K562 (cell line): ENCODE results near the gene TNFSF13. TPM values are rescaled to one million over a fixed set of nuclear protein-coding genes. Genes with fewer than 3 reads are reported as not detected.

ENCODE experiments used
- BCOR ChIP-seq: fragments of 450-650 bp; IDR thresholded peaks from 2 replicates; pipeline ENCODE4 v1.6.1; 2016
- KDM1A ChIP-seq, 2 experiments: fragments of 450-650 bp; IDR thresholded peaks; 2 replicates each; pipeline ENCODE4 v1.6.1; 2016; ENCODE audit warnings: mild to moderate bottlenecking in 2 of 2
- MEF2A ChIP-seq: IDR thresholded peaks from 2 replicates; pipeline ENCODE4 v1.6.1; 2011; ENCODE audit warnings: low read depth, mild to moderate bottlenecking, low read length, moderate library complexity; ENCODE audit not compliant: control insufficient read depth
- NR2C1 ChIP-seq, 2 experiments: fragments of 450-650 bp; IDR thresholded peaks; 2 replicates each; pipeline ENCODE4 v1.6.1; 2017; ENCODE audit warnings: mild to moderate bottlenecking in 2 of 2, antibody characterized with exemption in 1 of 2, inconsistent platforms in 1 of 2, missing compliant biosample characterization in 1 of 2, missing genetic modification characterization in 1 of 2
- PBX2 ChIP-seq, 2 experiments: IDR thresholded peaks in 1 of 2; conservative IDR thresholded peaks in 1 of 2; 2 replicates each; pipeline ENCODE4 v1.6.1; 2016; ENCODE audit warnings: low read depth in 2 of 2, mild to moderate bottlenecking in 1 of 2, missing compliant biosample characterization in 1 of 2, missing genetic modification characterization in 1 of 2, moderate library complexity in 1 of 2
- PKNOX1 ChIP-seq: fragments of 450-650 bp; IDR thresholded peaks from 2 replicates; pipeline ENCODE4 v1.6.1; 2016
- PPARD ChIP-seq: fragments of 250-450 bp; sonication (Bioruptor Pico); IDR thresholded peaks from 2 replicates; pipeline ENCODE4 v1.8.0; 2022; ENCODE audit warnings: inconsistent platforms, mild to moderate bottlenecking, moderate library complexity
- RCOR1 ChIP-seq, 2 experiments: IDR thresholded peaks; 2 replicates each; pipeline ENCODE4 v1.6.1; 2012; ENCODE audit warnings: low read depth in 2 of 2, low read length in 2 of 2, borderline replicate concordance in 1 of 2, improper control_type of control experiment in 1 of 2
- TAF9B ChIP-seq: fragments of 450-650 bp; IDR thresholded peaks from 2 replicates; pipeline ENCODE4 v1.6.1; 2018; ENCODE audit warnings: mild to moderate bottlenecking; ENCODE audit not compliant: partially characterized antibody
- ZNF133 ChIP-seq: fragments of 250-450 bp; sonication (Bioruptor Pico); IDR thresholded peaks from 2 replicates; pipeline ENCODE4 v1.4.0; 2020; ENCODE audit warnings: mild to moderate bottlenecking
- polyA plus RNA-seq, 8 experiments: library from polyadenylated mRNA; depleted of rRNA in 4 of 8; stranded (reverse) in 5 of 8; unstranded in 3 of 8; fragments of >200 nt; fragmentation: Nextera tagmentation in 2 of 8; fragmentation: Illumina TruSeq in 1 of 8; extraction: Ambion mirVana in 2 of 8; extraction: Trizol in 1 of 8; gene quantifications; 2 replicates each; pipeline versions ENCODE4 v1.2.1 to v1.2.3, GENCODE V29; 2011 to 2014; ENCODE audit warnings: inconsistent platforms in 1 of 8, missing spikeins in 1 of 8
- total RNA-seq, 7 experiments: library from RNA; depleted of rRNA in 6 of 7; stranded (reverse); fragments of >200 nt in 6 of 7; fragmentation: Illumina TruSeq in 2 of 7; extraction: Trizol in 2 of 7; gene quantifications; 2 replicates each; pipeline versions ENCODE4 v1.2.1 to v1.2.3, GENCODE V29; 2011 to 2021; ENCODE audit warnings: low replicate concordance in 1 of 7
- TF ChIP-seq, protein P1 (sequence below): fragments of 450-650 bp; IDR thresholded peaks from 2 replicates; pipeline ENCODE4 v1.6.1; 2017; ENCODE audit warnings: antibody characterized with exemption, mild to moderate bottlenecking
- TF ChIP-seq, protein P2 (sequence below): fragments of 250-450 bp; sonication (Bioruptor Pico); IDR thresholded peaks from 2 replicates; pipeline ENCODE4 v1.8.0; 2022; ENCODE audit warnings: moderate library complexity, mild to moderate bottlenecking, inconsistent platforms
- TF ChIP-seq, protein P3 (sequence below): sonication (generic); formaldehyde crosslinking; IDR thresholded peaks from 2 replicates; pipeline ENCODE4 v1.8.1; 2022; ENCODE audit warnings: missing genetic modification reagents

TNFSF13 gene
- total and polyA plus RNA-seq, 9 of the 15 experiments (the other 6 are each of a cell fraction or from before 2014, with no cell fraction given): 0.04 to 0.51 (median 0.19) TPM; not detected in 1

DNA sequence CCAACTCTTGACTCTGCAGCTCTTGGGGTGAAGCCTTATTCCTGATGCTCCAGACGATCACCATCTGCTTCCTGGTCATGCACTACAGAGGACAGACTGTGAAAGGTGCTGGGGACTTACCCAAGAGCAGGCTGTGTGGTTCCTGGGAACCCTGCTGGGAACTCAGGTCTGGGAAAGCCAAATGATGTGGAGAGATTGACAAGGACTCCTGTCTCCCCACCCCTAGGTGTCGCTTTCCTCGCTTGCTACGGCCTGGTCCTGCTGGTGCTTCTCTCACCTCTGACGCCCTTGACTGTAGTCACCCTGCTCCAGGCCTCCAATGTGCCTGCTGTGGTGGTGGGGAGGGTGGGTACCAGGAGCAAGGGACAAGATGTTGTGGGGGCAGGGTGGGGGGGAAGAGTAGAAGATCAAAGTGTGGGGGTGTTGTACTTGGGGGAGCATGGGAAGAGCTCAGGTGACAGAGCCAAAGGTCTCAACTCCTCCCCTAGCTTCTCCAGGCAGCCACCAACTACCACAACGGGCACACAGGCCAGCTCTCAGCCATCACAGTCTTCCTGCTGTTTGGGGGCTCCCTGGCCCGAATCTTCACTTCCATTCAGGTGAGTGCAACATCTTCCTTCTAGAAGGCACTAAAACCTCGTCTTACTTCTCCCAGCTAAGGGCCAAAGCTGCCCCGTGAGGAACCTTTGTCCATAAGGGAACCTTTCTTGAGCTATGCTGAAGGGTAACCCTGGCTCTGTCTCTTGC, 28.3 kb downstream of the TNFSF13 start (continued):
- TF ChIP-seq, protein P1, sequence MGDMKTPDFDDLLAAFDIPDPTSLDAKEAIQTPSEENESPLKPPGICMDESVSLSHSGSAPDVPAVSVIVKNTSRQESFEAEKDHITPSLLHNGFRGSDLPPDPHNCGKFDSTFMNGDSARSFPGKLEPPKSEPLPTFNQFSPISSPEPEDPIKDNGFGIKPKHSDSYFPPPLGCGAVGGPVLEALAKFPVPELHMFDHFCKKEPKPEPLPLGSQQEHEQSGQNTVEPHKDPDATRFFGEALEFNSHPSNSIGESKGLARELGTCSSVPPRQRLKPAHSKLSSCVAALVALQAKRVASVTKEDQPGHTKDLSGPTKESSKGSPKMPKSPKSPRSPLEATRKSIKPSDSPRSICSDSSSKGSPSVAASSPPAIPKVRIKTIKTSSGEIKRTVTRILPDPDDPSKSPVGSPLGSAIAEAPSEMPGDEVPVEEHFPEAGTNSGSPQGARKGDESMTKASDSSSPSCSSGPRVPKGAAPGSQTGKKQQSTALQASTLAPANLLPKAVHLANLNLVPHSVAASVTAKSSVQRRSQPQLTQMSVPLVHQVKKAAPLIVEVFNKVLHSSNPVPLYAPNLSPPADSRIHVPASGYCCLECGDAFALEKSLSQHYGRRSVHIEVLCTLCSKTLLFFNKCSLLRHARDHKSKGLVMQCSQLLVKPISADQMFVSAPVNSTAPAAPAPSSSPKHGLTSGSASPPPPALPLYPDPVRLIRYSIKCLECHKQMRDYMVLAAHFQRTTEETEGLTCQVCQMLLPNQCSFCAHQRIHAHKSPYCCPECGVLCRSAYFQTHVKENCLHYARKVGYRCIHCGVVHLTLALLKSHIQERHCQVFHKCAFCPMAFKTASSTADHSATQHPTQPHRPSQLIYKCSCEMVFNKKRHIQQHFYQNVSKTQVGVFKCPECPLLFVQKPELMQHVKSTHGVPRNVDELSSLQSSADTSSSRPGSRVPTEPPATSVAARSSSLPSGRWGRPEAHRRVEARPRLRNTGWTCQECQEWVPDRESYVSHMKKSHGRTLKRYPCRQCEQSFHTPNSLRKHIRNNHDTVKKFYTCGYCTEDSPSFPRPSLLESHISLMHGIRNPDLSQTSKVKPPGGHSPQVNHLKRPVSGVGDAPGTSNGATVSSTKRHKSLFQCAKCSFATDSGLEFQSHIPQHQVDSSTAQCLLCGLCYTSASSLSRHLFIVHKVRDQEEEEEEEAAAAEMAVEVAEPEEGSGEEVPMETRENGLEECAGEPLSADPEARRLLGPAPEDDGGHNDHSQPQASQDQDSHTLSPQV: peak; percentile 80
- TF ChIP-seq, protein P2, sequence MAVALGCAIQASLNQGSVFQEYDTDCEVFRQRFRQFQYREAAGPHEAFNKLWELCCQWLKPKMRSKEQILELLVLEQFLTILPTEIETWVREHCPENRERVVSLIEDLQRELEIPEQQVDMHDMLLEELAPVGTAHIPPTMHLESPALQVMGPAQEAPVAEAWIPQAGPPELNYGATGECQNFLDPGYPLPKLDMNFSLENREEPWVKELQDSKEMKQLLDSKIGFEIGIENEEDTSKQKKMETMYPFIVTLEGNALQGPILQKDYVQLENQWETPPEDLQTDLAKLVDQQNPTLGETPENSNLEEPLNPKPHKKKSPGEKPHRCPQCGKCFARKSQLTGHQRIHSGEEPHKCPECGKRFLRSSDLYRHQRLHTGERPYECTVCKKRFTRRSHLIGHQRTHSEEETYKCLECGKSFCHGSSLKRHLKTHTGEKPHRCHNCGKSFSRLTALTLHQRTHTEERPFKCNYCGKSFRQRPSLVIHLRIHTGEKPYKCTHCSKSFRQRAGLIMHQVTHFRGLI (CRISPR knock-in tag): no peak
- TF ChIP-seq NR2C1 (IDR thresholded peaks at IDR 0.05) (0 out of 2 replicates have a peak, but pooled peaks have one; percentile 19), NR2C1 (tag; IDR thresholded peaks at IDR 0.05) (0 out of 2 replicates have a peak, but pooled peaks have one; percentile 23), MEF2A (no peak), PBX2 (CRISPR knock-in tag; IDR thresholded peaks at IDR 0.05; ENCODE audit: low read depth) (no peak), PBX2 (tag; conservative IDR thresholded peaks at IDR 0.05; ENCODE audit: low read depth) (0 out of 2 replicates have a peak, but pooled peaks have one; percentile 28), BCOR (no peak), RCOR1 (IDR thresholded peaks at IDR 0.05; ENCODE audit: borderline replicate concordance in 1 of 2, low read depth in 2 of 2, low read length in 2 of 2) (peak in 1 of 2 experiments; percentile 63; a peak in 2 of 4 replicates), TAF9B (no peak), PKNOX1 (peak; percentile 87), PPARD (CRISPR knock-in tag) (no peak), KDM1A (IDR thresholded peaks at IDR 0.05) (no peak), ZNF133 (CRISPR knock-in tag) (no peak)
- TF ChIP-seq, protein P3, sequence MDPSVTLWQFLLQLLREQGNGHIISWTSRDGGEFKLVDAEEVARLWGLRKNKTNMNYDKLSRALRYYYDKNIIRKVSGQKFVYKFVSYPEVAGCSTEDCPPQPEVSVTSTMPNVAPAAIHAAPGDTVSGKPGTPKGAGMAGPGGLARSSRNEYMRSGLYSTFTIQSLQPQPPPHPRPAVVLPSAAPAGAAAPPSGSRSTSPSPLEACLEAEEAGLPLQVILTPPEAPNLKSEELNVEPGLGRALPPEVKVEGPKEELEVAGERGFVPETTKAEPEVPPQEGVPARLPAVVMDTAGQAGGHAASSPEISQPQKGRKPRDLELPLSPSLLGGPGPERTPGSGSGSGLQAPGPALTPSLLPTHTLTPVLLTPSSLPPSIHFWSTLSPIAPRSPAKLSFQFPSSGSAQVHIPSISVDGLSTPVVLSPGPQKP (CRISPR knock-in tag): no peak
